ENCODE measurements around the gene INTS15.
"Not testable (repeated sequence)": the region's sequence is repeated elsewhere in the genome, so short reads cannot be mapped to it uniquely, and the experiment has no call there.

The INTS15 gene

DNA sequence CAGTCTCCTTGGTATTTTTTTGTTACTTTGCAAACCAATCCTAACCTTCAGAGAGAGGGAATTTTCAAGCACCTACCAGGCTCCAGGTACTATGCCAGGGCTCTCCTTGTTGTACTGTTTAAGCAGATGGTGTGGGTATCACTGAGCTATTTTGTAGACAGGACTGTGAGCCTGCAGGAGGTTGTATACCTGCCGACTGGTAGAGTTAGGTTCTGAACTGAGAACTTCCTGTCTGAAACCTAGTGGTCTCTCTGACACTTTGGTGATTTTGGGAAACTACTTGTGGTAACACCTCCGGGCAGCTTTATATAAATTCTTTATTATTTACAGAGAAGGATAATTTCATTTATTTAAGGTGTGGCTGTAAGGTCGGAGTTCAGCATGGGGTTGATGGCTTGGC lies 30.1 kb downstream of the INTS15 start:
- no peak for FAIRE-seq

DNA sequence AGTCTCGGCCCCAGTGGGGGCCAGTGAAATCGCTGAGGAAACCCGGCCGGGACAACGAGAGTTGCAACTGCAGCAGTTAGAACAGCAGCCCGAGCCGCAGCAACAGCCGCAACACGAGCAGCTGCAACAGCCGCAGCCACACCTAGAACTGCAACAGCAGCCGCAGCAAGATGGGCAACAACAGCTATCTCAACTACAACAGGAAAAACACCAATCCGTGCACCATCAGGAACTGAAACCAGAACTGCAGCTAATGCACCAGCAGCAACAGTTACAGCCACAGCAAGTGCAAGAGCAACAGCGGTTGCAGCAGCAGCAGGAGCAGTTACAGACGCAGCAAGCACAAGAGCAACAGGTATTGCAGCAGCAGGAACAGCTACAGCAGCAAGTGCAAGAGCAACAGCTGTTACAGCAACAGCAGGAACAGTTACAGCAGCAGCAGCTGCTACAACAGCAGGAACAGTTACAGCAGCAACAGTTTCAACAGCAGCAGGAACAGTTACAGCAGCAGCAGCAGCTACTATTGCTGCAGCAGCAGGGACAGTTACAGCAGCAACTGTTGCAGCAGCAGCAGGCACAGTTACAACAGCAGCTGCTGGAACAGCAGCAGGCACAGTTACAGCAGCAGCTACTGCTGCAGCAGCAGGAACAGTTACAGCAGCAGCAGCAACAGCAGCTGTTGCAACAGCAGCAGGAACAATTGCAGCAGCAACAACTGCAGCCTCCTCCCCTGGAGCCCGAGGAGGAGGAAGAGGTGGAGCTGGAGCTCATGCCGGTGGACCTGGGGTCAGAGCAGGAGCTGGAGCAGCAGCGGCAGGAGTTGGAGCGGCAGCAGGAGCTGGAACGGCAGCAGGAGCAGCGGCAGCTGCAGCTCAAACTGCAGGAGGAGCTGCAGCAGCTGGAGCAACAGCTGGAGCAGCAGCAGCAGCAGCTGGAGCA lies 31.6 kb downstream of the INTS15 start:
- FAIRE-seq: no peak

DNA sequence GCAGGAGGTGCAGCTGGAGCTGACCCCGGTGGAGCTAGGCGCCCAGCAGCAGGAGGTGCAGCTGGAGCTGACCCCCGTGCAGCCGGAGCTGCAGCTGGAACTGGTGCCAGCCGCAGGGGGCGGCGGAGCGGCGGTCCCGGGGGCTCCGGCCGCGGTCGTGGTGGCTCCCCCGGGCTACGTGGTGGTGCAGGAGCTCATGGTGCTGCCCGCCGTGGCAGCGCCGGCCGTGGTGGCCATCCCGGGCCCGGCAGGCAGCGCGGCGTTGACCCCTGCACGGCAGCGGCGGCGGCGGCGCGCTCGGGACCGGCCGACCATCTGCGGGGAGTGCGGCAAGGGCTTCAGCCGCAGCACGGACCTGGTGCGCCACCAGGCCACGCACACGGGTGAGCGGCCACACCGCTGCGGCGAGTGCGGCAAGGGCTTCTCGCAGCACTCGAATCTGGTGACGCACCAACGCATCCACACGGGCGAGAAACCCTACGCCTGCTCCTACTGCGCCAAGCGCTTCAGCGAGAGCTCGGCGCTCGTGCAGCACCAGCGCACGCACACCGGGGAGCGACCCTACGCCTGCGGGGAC lies 32.4 kb downstream of the INTS15 start:
- FAIRE-seq: no peak

DNA sequence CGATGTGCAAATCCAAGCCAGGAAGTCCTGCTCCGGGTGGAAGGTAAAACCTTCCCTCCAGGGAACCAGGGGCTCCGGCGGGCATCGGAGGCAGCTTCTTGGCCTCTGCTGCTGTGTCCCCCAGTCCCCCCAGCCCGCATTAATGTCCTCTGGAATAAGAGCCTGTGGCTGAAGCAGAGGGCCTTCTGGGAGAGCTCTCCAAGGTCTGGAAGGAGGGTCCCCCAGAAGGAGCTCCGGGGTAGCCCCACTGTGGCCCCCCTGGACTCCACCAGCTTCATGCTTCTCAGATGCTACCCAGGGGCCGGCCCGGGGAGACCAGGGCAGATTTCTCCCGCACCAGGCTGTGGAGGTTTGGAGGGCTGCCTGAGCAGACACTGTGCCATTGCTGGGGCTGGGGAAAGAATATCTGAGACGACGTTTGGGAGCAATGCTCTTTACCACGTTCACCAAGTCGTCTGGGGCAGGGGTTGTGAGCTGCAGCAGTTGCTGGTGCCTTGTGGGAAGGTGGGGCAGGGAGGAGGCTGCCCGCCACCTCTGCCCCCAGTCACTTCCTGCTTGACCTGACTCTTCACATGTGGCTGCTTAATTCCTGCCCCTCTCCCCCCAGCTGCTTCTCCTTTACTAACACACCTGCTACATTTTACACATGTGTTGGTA lies 33.9 kb downstream of the INTS15 start:
- FAIRE-seq: no peak

DNA sequence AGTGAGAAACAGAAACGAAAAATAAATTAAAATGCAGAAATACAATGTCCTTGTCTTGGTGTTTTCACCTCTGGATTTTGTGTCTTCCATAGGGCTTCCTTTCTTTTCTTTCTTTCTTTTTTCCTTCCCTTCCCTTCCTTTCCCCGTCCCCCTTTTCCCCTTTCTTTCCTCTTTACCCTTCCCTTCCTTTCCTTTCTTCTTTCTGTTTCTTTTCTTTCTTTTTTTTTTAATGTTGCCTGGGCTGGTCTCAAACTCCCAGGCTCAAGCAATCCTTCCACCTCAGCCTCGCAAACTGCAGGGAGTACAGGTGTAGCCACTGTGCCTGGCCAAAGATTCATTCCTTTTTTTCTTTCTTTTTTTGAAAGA lies 34.4 kb downstream of the INTS15 start:
- no peak for FAIRE-seq

DNA sequence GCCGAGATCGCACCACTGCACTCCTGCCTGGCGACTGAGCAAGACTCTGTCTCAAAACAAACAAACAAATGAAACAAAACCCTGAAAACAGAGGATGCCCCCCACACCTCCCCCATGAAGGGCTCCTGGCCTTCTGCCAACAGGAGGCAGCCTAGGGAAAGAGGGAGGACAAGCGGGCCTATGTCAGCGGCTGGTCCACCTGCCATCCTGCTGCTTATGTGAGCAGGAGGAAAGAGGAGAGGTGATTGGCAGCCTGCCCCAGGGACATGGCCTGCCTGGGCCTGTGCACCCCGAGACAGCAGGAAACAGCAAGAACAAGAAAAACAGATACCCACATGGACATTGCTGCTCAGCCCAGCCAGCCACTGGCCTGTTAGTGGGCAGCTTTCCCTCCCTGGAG lies 38.2 kb downstream of the INTS15 start:
- no peak for FAIRE-seq

DNA sequence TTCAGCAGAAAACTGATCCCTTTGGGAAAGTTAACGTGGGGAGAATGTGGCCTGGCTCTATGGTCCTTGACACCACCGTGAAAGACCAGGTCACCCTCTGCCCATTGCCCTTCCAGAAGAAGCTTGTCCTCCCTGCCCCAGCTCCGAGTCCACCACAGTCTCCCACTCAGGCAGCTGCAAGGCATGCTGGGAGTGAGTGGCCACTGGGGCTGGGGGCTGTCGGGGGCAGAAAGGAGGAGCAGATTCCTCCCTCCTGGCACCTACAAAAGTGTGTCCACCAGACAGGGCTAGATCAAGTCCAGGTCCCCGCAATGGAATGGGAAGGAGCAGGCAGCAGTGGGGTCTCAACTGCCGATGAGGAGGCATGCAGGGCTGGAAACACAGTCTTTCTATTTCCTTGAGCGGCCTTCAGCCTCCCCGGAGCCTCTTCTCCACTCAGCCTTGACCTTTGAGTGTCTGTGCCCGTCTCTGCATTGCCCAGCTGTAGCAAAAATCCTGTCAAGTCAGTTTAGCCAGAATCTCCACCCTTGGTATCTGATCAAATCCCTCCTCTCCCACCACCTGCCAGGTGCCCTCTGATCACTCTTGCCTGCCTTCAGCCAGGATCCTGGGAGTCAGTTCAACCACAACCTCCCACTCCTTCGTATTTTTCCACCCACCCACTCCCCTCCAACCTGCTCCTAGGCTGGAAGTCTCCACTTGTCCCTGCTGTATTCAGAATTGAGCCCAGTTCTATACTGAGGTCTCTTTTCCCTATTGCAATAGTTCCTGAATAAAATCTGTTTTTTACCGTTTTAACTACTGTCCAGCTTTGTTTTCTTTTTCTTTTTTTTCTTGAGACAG lies 40.4 kb downstream of the INTS15 start:
- no peak for FAIRE-seq

DNA sequence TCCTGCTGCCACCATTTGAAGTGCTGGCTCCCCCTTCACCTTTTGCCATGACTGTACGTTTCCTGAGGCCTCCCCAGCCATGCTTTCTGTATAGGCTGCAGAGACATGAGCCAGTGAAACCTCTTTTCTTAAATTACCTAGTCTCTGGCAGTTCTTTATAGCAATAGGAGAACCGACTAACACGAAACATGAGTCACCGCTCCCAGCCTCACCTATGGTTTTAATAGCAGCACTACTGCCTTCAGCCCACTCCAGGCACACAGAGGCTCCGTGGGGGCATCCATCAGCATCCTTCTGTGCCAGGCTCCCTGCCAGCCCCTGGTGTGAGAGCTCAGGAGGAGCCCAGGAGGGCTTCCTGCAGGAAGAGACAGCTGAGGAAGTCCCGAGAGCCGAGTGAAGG lies 41.8 kb downstream of the INTS15 start:
- no peak for FAIRE-seq

DNA sequence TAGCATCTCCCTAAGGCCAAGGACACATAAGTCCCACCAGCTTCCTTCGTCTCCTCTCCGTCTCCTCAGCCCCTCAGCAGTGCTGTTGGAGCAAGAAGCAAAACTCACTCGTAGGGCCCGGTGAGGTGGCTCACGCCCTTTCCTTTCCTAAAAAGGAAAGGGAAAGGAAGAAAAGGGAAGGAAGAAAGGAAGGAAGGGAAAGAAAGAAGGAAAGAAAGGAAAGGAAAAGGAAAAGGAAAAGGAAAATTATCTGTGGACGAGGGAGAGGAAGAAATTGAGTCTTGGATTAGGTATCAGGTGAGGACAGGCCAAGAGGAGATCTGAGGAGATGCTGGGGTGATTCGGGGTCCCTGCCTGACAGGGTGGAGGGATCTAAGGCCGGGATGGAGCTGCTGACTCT lies 44.2 kb downstream of the INTS15 start:
- no peak for FAIRE-seq

DNA sequence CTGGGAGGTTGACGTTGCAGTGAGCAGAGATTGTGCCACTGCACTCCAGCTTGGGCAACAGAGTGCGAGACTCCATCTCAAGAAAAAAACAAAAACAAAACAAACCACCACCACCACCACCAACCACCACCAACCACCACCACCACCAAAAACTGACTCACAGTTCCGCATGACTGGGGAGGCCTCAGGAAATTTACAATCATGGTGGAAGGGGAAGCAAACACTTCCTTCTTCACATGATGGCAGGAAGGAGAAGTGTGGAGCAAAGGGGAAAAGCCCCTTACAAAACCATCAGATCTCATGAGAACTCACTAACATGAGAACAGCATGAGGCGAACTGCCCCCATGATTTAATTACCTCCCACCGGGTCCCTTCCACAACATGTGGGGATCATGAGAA lies 45.1 kb downstream of the INTS15 start:
- not testable (repeated sequence) for FAIRE-seq

DNA sequence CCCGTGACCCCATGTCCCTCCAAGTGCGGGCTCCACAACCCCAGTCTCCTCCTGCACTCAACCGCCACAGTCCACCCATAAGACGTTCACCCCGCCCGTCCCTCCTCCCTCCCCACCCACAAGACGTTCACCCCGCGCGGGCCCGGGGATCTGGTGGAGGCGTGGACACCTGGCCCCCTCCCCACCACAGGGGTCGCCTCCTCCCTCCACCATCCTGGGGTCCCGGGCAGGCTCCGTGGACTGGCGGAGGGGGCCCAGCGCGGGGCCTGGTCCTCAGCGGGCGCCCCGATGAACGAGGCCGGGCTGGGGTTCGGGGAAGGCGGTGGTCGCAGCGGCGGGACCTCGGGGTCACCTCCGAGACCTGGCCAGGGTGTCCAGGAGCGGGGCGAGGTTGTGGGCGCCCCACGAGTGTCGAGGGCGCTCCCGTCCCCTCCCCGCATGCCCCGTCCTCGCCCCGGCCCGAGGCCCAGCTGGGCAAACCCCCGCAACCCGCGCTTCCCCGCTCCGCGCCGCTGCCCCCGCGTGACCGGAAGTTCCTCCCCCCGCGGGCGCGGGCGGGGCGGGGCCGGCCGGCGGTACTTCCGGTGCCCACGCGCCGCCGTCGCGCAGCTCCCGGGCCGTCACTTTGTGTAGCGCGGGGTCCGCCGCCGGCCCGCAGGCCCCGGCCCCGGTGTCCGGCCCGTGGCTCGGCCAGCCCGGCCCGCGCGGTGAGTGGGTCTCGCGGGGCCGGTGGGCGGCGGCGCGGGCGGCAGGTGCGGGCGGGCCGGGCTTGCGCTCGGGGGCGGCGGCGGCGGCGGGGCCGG lies 47.1 kb downstream of the INTS15 start, which contains the start of gene ZNF316:
Gene ZNF316 (plus strand): TSS at position 578 of the 803 bp plus-strand sequence. CDS start 5,092 bp downstream, outside the sequence.
- no peak for FAIRE-seq

DNA sequence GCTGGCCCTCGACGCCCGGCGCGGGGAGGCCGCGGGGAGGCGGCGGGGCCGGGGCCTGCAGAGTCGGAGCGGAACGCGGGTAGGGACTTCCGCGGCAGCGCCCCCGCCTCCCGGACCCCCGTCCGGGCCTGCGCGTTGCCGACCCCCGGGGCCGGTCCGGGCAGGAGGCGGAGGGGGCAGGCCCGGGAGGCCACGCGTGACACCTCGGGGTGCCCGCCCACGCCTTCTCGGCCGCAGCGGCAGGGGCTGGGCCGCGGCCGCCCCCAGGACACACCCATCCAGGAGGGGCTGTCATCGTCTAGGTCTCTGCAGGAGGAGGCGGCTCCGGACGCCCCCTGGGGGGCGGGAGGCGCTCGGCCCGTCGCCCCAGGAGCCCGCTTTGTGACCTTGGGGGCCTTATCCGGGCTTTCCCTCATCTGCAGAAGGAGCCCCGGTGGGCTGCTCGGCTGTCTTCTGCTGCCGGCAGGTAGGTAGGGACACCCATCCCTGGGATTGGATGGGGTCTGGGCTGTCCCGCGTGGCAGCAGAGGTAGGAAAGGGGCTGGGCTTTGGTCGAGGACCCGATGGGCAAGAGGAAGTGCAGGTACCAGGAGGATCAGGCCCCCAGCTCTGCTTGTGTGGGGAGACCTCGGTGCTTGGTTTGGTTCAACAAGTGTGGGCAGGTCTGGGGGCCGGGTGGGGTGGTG lies 47.9 kb downstream of the INTS15 start:
- FAIRE-seq: no peak

DNA sequence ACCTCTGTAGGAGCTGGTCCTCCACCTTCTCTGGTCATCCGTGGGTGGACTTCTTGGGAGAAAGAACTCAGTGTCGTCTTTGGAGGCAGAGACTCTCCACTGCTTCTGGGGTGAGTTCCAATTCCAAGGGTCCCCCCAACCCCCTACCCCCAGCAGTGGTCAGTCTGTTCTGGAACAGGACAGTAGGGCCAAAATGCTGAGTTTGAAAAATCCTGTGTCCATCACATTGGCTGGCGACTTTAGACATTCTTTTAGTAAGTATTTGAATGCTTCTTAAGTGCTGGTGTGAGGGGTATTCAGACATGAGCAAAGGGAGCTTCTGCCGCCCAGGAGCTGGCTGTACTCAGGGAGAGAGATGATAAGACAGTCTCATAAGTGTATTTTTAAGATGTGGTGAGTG lies 49.2 kb downstream of the INTS15 start:
- FAIRE-seq: no peak

DNA sequence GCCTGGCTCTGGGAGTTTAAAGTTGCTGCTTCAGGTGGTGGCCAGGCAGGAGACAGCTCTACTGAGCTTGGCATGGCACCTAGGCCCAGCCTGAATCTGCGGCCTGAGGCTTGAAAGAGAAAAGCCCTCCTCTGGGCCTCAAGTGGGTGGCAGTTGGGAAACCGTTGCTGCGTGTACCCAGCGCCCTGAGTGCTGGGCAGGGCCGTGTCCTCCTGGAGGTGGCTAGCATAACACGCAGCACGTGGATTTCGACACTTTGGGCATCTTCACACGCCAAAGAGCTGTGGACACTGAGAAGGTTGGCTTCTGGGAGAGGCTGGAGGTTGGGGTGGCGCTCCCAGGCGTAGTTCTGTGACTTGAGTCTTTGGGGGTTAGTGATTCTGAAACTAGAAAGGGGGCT lies 49.8 kb downstream of the INTS15 start:
- FAIRE-seq: no peak

DNA sequence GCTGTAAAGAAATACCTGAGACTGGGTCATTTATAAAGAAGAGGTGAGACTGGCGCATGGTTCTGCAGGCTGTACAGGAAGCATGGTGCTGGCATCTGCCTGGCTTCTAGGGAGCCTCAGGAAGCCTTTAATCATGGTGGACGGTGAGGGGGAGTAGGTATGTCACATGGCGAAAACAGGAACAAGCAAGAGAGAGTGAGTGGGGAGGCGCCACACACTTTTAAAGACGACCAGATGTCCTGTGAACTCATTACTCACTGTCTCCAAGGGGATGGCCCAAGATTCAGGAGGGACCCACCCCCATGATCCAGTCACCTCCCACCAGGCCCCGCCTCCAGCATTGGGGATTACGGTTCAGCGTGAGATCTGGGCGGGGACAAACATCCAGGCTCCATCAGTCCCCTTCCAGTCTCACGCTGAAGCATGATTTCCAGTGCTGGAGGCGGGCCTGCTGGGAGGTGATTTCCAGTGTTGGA lies 50.5 kb downstream of the INTS15 start:
- no peak for FAIRE-seq

DNA sequence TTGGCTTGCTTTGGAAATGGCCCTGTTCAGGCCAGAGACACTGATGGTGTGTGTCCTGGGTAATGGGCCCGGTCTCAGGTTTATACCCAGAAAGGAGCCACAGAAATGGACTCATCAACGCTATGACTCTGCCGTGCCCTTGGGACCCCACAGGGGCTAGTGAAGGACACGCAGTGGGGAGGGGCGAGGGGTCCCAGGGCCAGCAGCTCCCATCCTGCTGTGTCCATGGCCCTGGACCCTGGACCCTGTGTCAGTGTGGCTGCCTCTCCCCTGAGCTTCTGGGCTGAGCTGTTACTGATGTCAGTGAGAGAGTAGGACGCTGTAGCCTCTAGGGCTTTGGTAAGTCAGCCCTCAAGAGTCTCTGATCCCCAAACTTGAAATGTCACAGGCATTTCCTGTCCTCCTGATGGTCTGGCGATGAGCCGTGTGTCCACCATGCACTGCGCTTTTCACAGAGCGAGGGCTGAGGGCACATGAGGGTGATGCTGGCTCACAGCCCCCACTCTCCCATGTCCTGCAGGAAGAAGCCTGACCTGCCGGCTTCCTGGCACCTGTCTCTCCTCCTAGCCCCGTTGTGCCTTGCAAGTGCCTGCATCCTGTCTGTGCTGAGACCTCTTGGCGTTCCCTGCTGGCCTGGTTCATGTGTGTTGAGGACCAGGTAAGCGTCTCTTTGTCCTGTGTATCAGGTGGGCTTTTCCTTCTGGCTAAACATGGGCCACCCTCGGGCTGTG lies 51.6 kb downstream of the INTS15 start:
- FAIRE-seq: no peak

DNA sequence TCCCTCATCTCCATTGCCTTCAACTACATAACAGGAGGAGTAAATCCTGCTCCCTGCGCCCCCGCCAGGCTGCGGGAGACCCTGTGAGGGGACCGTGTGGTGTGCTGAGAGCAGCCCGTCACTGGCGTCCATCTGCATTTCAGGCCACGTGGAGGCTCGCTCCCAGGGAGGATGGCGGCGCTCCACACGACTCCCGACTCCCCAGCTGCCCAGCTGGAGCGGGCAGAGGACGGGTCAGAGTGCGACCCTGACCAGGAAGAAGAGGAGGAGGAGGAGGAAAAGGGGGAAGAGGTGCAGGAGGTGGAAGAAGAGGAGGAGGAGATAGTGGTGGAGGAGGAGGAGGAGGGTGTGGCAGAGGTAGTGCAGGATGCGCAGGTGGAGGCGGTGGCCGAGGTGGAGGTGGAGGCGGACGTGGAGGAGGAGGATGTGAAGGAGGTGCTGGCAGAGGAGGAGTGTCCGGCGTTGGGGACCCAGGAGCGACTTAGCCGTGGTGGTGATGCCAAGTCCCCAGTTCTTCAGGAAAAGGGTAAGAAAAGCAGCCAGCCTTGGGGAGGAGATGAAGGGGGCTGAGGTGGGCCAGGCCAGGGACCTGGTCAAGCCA lies 52.5 kb downstream of the INTS15 start:
- no peak for FAIRE-seq

DNA sequence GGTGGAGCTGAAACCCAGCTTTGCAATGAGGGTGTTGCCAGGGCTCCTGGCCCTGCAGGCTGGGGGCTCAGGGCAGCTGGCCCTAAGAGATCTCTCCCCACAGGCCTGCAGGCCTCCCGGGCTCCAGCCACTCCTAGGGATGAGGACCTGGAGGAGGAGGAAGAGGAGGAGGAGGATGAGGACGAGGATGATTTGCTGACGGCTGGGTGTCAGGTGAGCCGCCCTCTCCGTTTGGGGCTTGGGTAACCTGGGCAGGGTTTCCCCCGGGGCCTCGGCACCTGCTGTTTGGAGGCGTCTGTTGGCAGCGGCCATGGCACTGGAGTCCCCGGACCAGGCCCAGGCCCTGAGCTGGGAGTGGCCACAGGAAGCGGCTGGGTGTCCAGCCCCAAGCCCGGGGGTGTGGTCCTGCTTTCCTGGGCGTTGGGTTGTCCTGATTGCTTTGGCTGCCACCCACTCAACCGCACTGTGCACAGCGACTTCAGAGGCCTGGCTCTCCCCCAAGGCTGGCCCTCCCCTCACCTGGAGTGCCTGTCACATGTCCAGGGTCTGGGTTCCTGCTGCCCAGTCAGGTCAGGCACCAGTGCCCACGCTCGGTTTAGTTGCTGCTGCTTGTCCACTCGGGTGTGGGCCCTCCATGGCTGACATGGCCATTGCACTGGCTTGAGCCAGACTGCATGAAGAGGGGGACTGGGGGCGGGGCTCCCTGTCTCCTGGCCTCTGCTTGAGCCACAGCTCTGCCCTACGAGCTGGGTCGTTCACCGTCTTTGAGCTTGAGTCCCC lies 53.2 kb downstream of the INTS15 start:
- FAIRE-seq: no peak
